ENCODE results near the gene SYNE3. TPM values are rescaled to one million over a fixed set of nuclear protein-coding genes. Genes with fewer than 3 reads are reported as not detected.
A peak's percentile ranks its signal among the peaks of the same experiment; 100 is the strongest.

Gene SYNE3
- total RNA-seq, 1 experiment from 2014 or later, result 1.2 TPM

DNA sequence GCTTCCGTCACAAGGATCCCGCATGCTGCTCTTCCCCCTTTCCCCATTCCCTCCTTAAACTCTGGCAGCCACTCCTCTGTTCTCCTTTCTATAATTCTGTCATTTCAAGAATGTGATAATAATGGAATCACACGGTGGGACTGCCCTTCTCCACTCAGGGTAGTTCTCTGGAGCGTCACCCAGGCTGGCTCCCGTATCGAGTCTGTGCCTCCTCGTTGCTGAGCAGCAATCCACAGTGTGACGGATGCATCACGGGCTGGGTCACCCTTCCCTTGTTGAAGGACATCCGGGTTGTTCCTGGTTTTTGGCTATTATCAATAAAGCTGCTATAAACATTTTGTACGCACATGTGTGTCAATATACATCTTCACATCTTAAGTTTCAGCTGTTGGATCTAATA is 5.7 kb upstream of the SYNE3 start:
- Histone ChIP-seq H3K9me2 (replicated peaks; ENCODE audit: low read length) (no peaks in the 10 kb centered on the region), H3K36me3 (ENCODE audit: low read depth, low read length) (no peaks in the 10 kb centered on the region), H3K27ac (ENCODE audit: low read length) (no peak overlapping the region), H4K20me1 (ENCODE audit: low read length) (no peaks in the 10 kb centered on the region), H3K4me2 (ENCODE audit: low read length) (no peak overlapping the region), H3K4me3 (ENCODE audit: low read length) (no peak overlapping the region), H3F3A (ENCODE audit: low read length, unreplicated experiment) (no peaks in the 10 kb centered on the region), H3K4me1 (ENCODE audit: insufficient read depth, low read length) (peaks cover 27% of the 10 kb centered on the region), H2AFZ (ENCODE audit: low read length) (no peak overlapping the region), H3K9ac (ENCODE audit: low read length) (no peak overlapping the region), H3K9me3 (ENCODE audit: low read length) (no peaks in the 10 kb centered on the region), H3K79me2 (ENCODE audit: low read length) (no peaks in the 10 kb centered on the region), H3K27me3 (ENCODE audit: low read length) (no peaks in the 10 kb centered on the region)
- BruUV-seq (replicated peaks), result no TSS peak
- POLR2A ChIA-PET (ENCODE audit: unreplicated experiment), result no interaction called here
- TF ChIP-seq EZH2 (IDR thresholded peaks at IDR 0.05; ENCODE audit: low read length, unreplicated experiment), result no peak
- TF ChIP-seq EZH2phosphoT487 (IDR thresholded peaks at IDR 0.05; ENCODE audit: borderline replicate concordance, low read length), result no peak
- TF ChIP-seq, protein P1, sequence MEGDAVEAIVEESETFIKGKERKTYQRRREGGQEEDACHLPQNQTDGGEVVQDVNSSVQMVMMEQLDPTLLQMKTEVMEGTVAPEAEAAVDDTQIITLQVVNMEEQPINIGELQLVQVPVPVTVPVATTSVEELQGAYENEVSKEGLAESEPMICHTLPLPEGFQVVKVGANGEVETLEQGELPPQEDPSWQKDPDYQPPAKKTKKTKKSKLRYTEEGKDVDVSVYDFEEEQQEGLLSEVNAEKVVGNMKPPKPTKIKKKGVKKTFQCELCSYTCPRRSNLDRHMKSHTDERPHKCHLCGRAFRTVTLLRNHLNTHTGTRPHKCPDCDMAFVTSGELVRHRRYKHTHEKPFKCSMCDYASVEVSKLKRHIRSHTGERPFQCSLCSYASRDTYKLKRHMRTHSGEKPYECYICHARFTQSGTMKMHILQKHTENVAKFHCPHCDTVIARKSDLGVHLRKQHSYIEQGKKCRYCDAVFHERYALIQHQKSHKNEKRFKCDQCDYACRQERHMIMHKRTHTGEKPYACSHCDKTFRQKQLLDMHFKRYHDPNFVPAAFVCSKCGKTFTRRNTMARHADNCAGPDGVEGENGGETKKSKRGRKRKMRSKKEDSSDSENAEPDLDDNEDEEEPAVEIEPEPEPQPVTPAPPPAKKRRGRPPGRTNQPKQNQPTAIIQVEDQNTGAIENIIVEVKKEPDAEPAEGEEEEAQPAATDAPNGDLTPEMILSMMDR (conservative IDR thresholded peaks at IDR 0.05; ENCODE audit: low read depth, low read length), result no peak
- CTCF ChIA-PET, result no interaction called here
- ATAC-seq (no peak), DNase-seq (no peak)
- intact Hi-C loops (cut with micrococcal nuclease), result no loop called here

DNA sequence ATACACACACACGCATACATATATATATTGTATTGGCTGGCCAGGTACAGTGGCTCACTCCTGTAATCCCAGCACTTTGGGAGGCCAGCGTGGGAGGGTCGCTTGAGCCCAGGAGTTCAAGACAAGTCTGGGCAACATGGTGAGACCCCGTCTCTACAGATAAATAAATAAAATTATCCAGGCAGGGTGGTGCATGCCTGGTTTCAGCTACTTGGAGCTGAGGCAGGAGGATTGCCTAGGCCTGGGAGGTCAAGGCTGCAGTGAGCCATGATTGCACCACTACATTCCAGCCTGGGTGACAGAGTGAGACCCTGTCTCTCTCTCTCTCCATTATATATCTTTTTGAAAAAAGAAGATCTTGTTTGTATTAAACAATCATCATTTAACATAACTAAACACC is 4.6 kb upstream of the SYNE3 start:
- BruUV-seq (replicated peaks), result no TSS peak
- TF ChIP-seq EZH2phosphoT487 (IDR thresholded peaks at IDR 0.05; ENCODE audit: borderline replicate concordance, low read length), result no peak
- TF ChIP-seq, protein P1 (conservative IDR thresholded peaks at IDR 0.05; ENCODE audit: low read depth, low read length), result no peak
- TF ChIP-seq EZH2 (IDR thresholded peaks at IDR 0.05; ENCODE audit: low read length, unreplicated experiment), result no peak

DNA sequence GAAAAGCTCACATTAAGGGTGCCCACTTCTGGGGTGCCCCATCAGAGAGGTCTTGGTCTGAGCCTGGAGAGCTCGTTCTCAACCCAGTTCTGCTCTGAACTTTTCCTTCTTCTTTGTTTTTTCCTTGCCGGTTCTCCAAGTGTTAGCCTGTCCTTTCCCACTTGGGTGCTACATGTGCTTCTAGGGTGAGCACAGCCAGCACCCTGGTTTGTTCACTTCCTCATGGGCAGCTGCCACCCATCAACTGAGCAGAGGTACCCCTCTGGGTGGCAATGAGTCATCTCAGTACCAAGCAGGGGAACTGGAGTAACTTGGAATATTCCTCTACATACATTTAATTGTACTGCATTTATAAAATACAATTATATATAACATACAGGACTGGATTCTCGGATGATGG is 3.9 kb upstream of the SYNE3 start:
- Histone ChIP-seq H3K9me2 (replicated peaks; ENCODE audit: low read length) (no peaks in the 10 kb centered on the region), H3F3A (ENCODE audit: low read length, unreplicated experiment) (no peaks in the 10 kb centered on the region), H2AFZ (ENCODE audit: low read length) (peak overlapping the region; percentile 54), H3K27me3 (ENCODE audit: low read length) (no peaks in the 10 kb centered on the region), H3K9me3 (ENCODE audit: low read length) (no peaks in the 10 kb centered on the region), H3K4me1 (ENCODE audit: insufficient read depth, low read length) (peaks cover 30% of the 10 kb centered on the region), H4K20me1 (ENCODE audit: low read length) (no peaks in the 10 kb centered on the region), H3K4me3 (ENCODE audit: low read length) (no peak overlapping the region), H3K27ac (ENCODE audit: low read length) (no peak overlapping the region), H3K36me3 (ENCODE audit: low read depth, low read length) (no peaks in the 10 kb centered on the region), H3K79me2 (ENCODE audit: low read length) (no peaks in the 10 kb centered on the region), H3K4me2 (ENCODE audit: low read length) (peak overlapping the region; percentile 66), H3K9ac (ENCODE audit: low read length) (no peak overlapping the region)
- BruUV-seq (replicated peaks), result no TSS peak
- ATAC-seq (no peak), DNase-seq (no peak)
- ChIA-PET POLR2A (ENCODE audit: unreplicated experiment) (no interaction called here), CTCF (interaction anchor here (1.0 kb wide), 1 partner anchor 78 kb away, joined by 3 read pairs; no protein-coding TSS in a partner anchor)
- intact Hi-C loops (cut with micrococcal nuclease), result no loop called here
- TF ChIP-seq, protein P1 (conservative IDR thresholded peaks at IDR 0.05; ENCODE audit: low read depth, low read length), result no peak
- no peak for TF ChIP-seq EZH2 (IDR thresholded peaks at IDR 0.05; ENCODE audit: low read length, unreplicated experiment)
- no peak for TF ChIP-seq EZH2phosphoT487 (IDR thresholded peaks at IDR 0.05; ENCODE audit: borderline replicate concordance, low read length)

More for the DNA sequence above, 4.6 kb upstream of the SYNE3 start:
- Histone ChIP-seq H3K4me3 (ENCODE audit: low read length) (no peak overlapping the region), H3K27me3 (ENCODE audit: low read length) (no peaks in the 10 kb centered on the region), H3K79me2 (ENCODE audit: low read length) (no peaks in the 10 kb centered on the region), H3K9me2 (replicated peaks; ENCODE audit: low read length) (no peaks in the 10 kb centered on the region), H4K20me1 (ENCODE audit: low read length) (no peaks in the 10 kb centered on the region), H3K36me3 (ENCODE audit: low read depth, low read length) (no peaks in the 10 kb centered on the region), H2AFZ (ENCODE audit: low read length) (no peak overlapping the region), H3K9me3 (ENCODE audit: low read length) (no peaks in the 10 kb centered on the region), H3F3A (ENCODE audit: low read length, unreplicated experiment) (no peaks in the 10 kb centered on the region), H3K4me1 (ENCODE audit: insufficient read depth, low read length) (peaks cover 25% of the 10 kb centered on the region), H3K27ac (ENCODE audit: low read length) (no peak overlapping the region), H3K9ac (ENCODE audit: low read length) (no peak overlapping the region), H3K4me2 (ENCODE audit: low read length) (no peak overlapping the region)
- intact Hi-C loops (cut with micrococcal nuclease), result no loop called here
- no peak for DNase-seq
- POLR2A ChIA-PET (ENCODE audit: unreplicated experiment), result no interaction called here
- CTCF ChIA-PET, result no interaction called here
- ATAC-seq, result no peak
